Measurements from ENCODE around the gene ZSWIM9. TPM values are rescaled to one million over a fixed set of nuclear protein-coding genes. Genes with fewer than 3 reads are reported as not detected.

The ZSWIM9 gene
- total RNA-seq, 1 donor from 2014 or later = 2.8 TPM

- DNase-seq (ENCODE audit: low read depth) = no peak
- H3K4me3 ChIP-seq (ENCODE audit: low read depth, low read length) = no peak overlapping the region
- TF ChIP-seq CTCF (conservative IDR thresholded peaks at IDR 0.05; ENCODE audit: low read depth, low read length) = no peak
These were observed 1.2 kb downstream of the ZSWIM9 start for GRCh38 chr19:48171710-48172109.

- DNase-seq (ENCODE audit: low read depth) = no peak
- no peak overlapping the region for H3K4me3 ChIP-seq (ENCODE audit: low read depth, low read length)
- TF ChIP-seq CTCF (conservative IDR thresholded peaks at IDR 0.05; ENCODE audit: low read depth, low read length) = no peak
These were observed 4.1 kb downstream of the ZSWIM9 start for GRCh38 chr19:48174445-48175030.

- TF ChIP-seq CTCF (conservative IDR thresholded peaks at IDR 0.05; ENCODE audit: low read depth, low read length) = no peak
- DNase-seq (ENCODE audit: low read depth) = no peak
- no peak overlapping the region for H3K4me3 ChIP-seq (ENCODE audit: low read depth, low read length)
These were observed 5.1 kb downstream of the ZSWIM9 start for GRCh38 chr19:48175578-48175977.

GRCh38 chr19:48176226-48176625, 5.7 kb downstream of the ZSWIM9 start:
- TF ChIP-seq CTCF (conservative IDR thresholded peaks at IDR 0.05; ENCODE audit: low read depth, low read length) = no peak
- no peak overlapping the region for H3K4me3 ChIP-seq (ENCODE audit: low read depth, low read length)
- no peak for DNase-seq (ENCODE audit: low read depth)

- DNase-seq (ENCODE audit: low read depth) = no peak
- no peak for TF ChIP-seq CTCF (conservative IDR thresholded peaks at IDR 0.05; ENCODE audit: low read depth, low read length)
- no peak overlapping the region for H3K4me3 ChIP-seq (ENCODE audit: low read depth, low read length)
These were observed 11.0 kb downstream of the ZSWIM9 start for GRCh38 chr19:48181505-48181904.

- no peak for DNase-seq (ENCODE audit: low read depth)
- TF ChIP-seq CTCF (conservative IDR thresholded peaks at IDR 0.05; ENCODE audit: low read depth, low read length) = peak; percentile 17
- H3K4me3 ChIP-seq (ENCODE audit: low read depth, low read length) = no peak overlapping the region
These were observed 12.0 kb downstream of the ZSWIM9 start for GRCh38 chr19:48182434-48182833.

GRCh38 chr19:48183356-48183755, 12.9 kb downstream of the ZSWIM9 start:
- no peak overlapping the region for H3K4me3 ChIP-seq (ENCODE audit: low read depth, low read length)
- no peak for TF ChIP-seq CTCF (conservative IDR thresholded peaks at IDR 0.05; ENCODE audit: low read depth, low read length)
- DNase-seq (ENCODE audit: low read depth) = no peak

All from epithelial cell of proximal tubule (primary cell).